Osteocyte (in vitro differentiated cells): ENCODE measurements around the gene ZNF8. TPM values are rescaled to one million over a fixed set of nuclear protein-coding genes. Genes with fewer than 3 reads are reported as not detected.

Experiments used
- DNase-seq: peaks from one replicate; pipeline ENCODE4 v3.0.0; 2021; ENCODE audit warnings: mixed read lengths; ENCODE audit not compliant: unreplicated experiment; ENCODE audit errors: extremely low spot score
- H3K27ac Mint-ChIP-seq: one replicate; pipeline ENCODE4 v1.8.0; 2021; ENCODE audit warnings: mild to moderate bottlenecking, mixed read lengths; ENCODE audit not compliant: unreplicated experiment
- H3K27me3 Mint-ChIP-seq: one replicate; pipeline ENCODE4 v1.8.0; 2021; ENCODE audit warnings: mixed read lengths; ENCODE audit not compliant: unreplicated experiment
- H3K36me3 Mint-ChIP-seq: one replicate; pipeline ENCODE4 v1.8.0; 2021; ENCODE audit warnings: mixed read lengths; ENCODE audit not compliant: unreplicated experiment
- H3K4me1 Mint-ChIP-seq: one replicate; pipeline ENCODE4 v1.8.0; 2021; ENCODE audit warnings: mixed read lengths; ENCODE audit not compliant: unreplicated experiment
- H3K4me3 Mint-ChIP-seq: one replicate; pipeline ENCODE4 v1.8.0; 2021; ENCODE audit warnings: mild to moderate bottlenecking, moderate library complexity, mixed read lengths; ENCODE audit not compliant: unreplicated experiment
- H3K9me3 Mint-ChIP-seq: one replicate; pipeline ENCODE4 v1.8.0; 2021; ENCODE audit warnings: mixed read lengths; ENCODE audit not compliant: unreplicated experiment
- CTCF ChIP-seq: fragments of 200-600 bp; sonication (generic); IDR thresholded peaks from 2 replicates; pipeline ENCODE4 v1.5.0; 2021; ENCODE audit warnings: antibody characterized with exemption, mild to moderate bottlenecking, moderate library complexity
- long read RNA-seq: library from polyadenylated mRNA; unstranded; transcript quantifications from one replicate; pipeline ENCODE4 v2.0.0, GENCODE V29; 2021
- total RNA-seq: library from RNA; stranded (reverse); gene quantifications from 2 replicates; pipeline ENCODE4 v1.2.1, GENCODE V29; 2021

The ZNF8 gene
- total RNA-seq: 10.7 and 10.9 TPM in 2 replicates
- long read RNA-seq, full-length matches to known transcripts: 31 of 32 reads
- long read RNA-seq, partial matches to known transcripts: 0 of 32 reads
- long read RNA-seq, other reads (novel, unspliced or antisense): 1 of 32 reads

- no peaks in the 10 kb centered on the region for H3K27me3 Mint-ChIP-seq
- TF ChIP-seq CTCF: peak; percentile 12
- H3K36me3 Mint-ChIP-seq: peaks cover 37% of the 10 kb centered on the region
- peaks cover 26% of the 10 kb centered on the region for H3K4me1 Mint-ChIP-seq
- peak; percentile 99 for DNase-seq
- peaks cover 6% of the 10 kb centered on the region for H3K9me3 Mint-ChIP-seq
- peak within 1 kb of the TSS; percentile 96 for H3K27ac Mint-ChIP-seq
- peak within 1 kb of the TSS; percentile 86 for H3K4me3 Mint-ChIP-seq
Measured at GRCh38 chr19:58278541-58279041, at the start of gene ZNF8. Gene ZNF8, plus strand, starts transcription at chr19:58278955. Its CDS starts 127 bp downstream, at chr19:58279082.

GRCh38 chr19:58229255-58229639 is 49.5 kb upstream of the ZNF8 start:
- peak overlapping the region; percentile 92 for H3K4me3 Mint-ChIP-seq
- H3K36me3 Mint-ChIP-seq: peaks cover 61% of the 10 kb centered on the region
- TF ChIP-seq CTCF: peak; percentile 38
- H3K9me3 Mint-ChIP-seq: peaks cover 32% of the 10 kb centered on the region
- no peaks in the 10 kb centered on the region for H3K27me3 Mint-ChIP-seq
- peak overlapping the region; percentile 94 for H3K27ac Mint-ChIP-seq
- DNase-seq: no peak
- peaks cover 19% of the 10 kb centered on the region for H3K4me1 Mint-ChIP-seq

- H3K27me3 Mint-ChIP-seq: no peaks in the 10 kb centered on the region
- H3K4me3 Mint-ChIP-seq: no peak overlapping the region
- DNase-seq: no peak
- no peak overlapping the region for H3K27ac Mint-ChIP-seq
- TF ChIP-seq CTCF: no peak
- H3K4me1 Mint-ChIP-seq: no peaks in the 10 kb centered on the region
- H3K36me3 Mint-ChIP-seq: peaks cover 80% of the 10 kb centered on the region
- H3K9me3 Mint-ChIP-seq: peaks cover 26% of the 10 kb centered on the region
Measured at GRCh38 chr19:58237324-58237723, 41.4 kb upstream of the ZNF8 start.

GRCh38 chr19:58243351-58243750 is 35.4 kb upstream of the ZNF8 start:
- Mint-ChIP-seq H3K9me3 (peaks cover 15% of the 10 kb centered on the region), H3K4me1 (no peaks in the 10 kb centered on the region), H3K4me3 (no peak overlapping the region), H3K27ac (no peak overlapping the region), H3K27me3 (no peaks in the 10 kb centered on the region), H3K36me3 (peaks cover 87% of the 10 kb centered on the region)
- no peak for TF ChIP-seq CTCF
- DNase-seq: no peak

- no peak for TF ChIP-seq CTCF
- Mint-ChIP-seq H3K4me1 (no peaks in the 10 kb centered on the region), H3K4me3 (no peak overlapping the region), H3K36me3 (peaks cover 91% of the 10 kb centered on the region), H3K9me3 (peaks cover 18% of the 10 kb centered on the region), H3K27me3 (no peaks in the 10 kb centered on the region), H3K27ac (no peak overlapping the region)
- no peak for DNase-seq
Measured at GRCh38 chr19:58248886-58249285, 29.9 kb upstream of the ZNF8 start.
